ENCODE measurements around the gene PRRG3. TPM values are rescaled to one million over a fixed set of nuclear protein-coding genes. Genes with fewer than 3 reads are reported as not detected.
"Not testable (repeated sequence)": the region's sequence is repeated elsewhere in the genome, so short reads cannot be mapped to it uniquely, and the experiment has no call there.

PRRG3 gene
- total RNA-seq = not detected in 2 replicates

DNA sequence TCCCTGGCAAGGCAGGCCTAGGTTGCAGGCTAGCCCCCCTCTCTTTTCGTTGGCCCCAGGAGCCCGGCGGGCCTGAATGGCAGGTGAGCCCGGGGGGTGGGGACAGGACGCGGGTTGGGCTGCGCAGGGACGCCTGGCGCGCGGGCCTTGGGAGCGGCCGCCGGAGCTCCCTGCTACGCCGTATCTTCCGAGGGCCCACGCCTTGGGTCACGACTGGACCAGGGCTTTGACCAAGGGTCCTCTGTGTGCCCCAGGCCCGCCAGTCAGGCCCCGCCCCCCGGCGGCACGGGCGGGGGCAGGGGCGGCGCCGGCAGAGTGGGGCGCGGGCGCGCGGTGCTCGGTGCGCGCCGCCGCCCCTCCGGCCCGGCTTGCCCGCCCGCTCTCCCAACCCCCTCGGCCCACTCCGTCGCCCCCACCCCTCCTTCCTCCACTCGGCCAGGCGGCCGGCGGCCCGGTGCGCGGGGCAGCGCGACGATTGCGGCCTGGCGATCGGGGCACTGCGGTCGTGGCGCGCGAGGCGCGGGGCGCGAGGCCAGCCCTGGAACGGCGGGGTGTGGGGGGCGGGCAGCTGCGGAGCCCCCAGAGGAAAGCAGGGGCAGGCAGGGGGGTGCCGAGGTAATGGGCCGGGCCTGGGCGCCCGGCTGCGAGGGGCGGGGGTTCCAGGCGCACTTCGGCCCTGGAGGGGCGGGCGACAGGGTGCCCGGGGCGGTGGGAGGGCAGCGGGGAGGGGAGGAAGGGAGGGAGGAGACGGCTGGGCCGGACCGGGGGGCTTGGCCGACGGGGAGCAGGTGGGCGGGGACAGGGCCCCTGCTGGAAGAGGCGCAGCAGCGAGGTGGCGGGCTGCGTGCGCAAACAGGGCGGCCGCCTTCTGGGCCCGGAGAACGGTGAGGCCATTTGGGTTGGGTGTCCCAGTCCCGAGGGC is at the start of gene PRRG3:
PRRG3 (plus strand) TSS at position 798 of the 922 bp plus-strand sequence. CDS start 3,357 bp downstream, outside the sequence.
- DNase-seq (ENCODE audit: low read depth in 2 of 2) = no peak

GRCh38 chrX:151675121-151675746 is 20.0 kb upstream of the PRRG3 start:
- no peak for DNase-seq (ENCODE audit: low read depth in 2 of 2)

GRCh38 chrX:151676196-151676595 is 19.1 kb upstream of the PRRG3 start:
- no peak for DNase-seq (ENCODE audit: low read depth in 2 of 2)

DNA sequence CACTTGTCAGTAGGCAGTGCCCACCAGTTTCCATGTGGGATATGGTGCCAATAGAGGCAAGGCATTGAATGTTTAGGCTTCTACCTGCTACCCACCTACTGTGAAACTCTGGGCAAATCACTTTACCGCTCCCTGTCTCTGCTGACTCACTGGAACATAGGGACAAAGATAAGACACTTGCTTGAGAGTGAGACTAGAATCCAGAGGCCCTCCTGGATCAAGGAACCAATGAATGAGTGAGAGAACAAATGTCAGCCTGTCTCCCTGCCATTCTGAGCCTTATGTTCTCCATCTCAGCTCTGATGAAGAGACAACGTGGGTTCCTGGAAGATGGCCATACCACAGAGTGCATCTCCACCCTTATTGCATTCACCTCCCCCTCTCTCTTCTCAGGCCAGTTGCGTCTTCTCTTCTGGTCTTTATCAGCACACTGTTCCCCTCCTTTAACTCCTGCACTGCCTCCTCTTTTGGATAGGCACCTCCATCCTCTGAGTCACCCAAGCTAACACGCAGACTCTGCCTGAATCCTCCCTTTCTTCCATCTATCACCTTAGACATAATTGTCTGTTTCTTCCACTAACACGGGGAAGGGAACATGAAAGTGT is 15.4 kb upstream of the PRRG3 start:
- no peak for DNase-seq (ENCODE audit: low read depth in 2 of 2)

DNA sequence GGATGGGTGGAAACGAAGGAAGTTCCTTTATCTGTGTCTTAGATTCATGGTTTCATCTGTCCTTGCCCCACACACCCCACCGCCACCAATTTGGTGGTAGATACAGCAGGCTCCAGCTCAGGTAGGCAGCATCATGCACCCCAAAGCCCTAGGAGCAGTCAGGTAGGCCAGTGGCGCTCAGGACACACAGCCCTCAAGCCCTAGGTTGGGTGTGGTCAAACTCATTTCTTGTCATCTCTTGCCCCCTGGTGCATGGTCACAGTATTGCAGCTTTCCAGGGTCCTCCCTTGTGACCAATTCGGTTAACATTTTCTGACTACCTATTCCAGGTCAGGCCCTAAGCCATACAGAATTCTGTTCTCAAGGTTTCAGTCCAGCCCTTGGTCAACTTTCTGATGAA is 14.5 kb upstream of the PRRG3 start:
- peak; percentile 36 to 57 for DNase-seq (ENCODE audit: low read depth in 2 of 2)

DNA sequence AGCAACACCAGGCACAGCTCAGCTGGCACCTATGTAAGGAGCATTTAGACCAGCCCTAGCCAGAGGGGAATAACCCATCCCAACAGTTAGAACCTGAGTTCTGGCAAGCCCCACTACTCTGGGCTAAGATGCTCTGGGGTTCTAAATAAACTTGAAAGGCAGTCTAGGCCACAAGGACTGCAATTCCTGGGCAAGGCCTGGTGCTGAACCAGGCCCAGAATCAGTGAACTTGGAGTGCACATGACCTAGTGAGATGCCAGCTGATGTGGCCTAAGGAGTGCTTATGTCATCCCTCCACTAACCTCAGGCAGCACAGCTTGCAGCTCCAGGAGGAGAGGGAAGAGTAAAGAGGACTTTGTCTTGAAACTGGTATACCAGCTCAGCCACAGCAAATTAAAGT is 7.6 kb upstream of the PRRG3 start:
- no peak for DNase-seq (ENCODE audit: low read depth in 2 of 2)

DNA sequence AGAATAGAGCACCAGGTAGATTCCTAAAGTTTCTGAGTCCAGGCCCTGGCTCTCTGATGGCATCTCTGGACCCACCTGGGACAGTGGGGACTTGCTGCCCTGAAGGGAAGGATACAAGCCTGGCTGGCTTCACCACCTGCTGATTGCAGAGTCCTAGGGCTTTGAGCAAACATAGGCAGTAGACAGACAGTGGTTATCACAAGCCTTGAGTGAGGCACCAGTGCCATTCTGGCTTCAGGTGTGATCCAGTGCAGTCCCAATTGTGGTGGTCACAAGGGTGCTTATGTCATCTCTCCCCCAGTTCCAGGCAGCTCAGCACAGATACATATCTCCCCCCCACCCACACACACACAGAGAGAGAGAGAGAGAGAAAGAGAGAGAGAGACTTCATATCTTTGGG is 6.6 kb upstream of the PRRG3 start:
- no peak for DNase-seq (ENCODE audit: low read depth in 2 of 2)

DNA sequence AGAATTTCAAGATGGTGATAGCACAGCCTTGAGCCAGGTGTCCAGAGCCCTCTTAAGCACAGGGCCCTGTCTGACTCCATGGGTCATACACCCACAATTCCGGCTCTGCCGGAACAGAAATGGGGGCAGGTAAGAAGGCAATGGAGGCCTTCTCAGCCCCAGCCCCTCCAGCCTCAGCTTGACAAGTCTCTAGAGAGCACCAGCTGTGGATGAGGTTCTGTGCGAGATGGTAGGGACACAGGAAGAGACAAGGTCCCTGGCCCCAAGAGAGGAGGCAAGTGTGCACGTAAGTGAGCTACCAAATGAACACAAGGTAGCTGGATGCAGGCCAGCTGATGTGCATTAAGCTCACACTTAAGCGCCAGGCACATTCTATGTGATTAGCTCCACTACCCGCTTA is 2.4 kb upstream of the PRRG3 start:
- DNase-seq (ENCODE audit: low read depth in 2 of 2) = no peak

DNA sequence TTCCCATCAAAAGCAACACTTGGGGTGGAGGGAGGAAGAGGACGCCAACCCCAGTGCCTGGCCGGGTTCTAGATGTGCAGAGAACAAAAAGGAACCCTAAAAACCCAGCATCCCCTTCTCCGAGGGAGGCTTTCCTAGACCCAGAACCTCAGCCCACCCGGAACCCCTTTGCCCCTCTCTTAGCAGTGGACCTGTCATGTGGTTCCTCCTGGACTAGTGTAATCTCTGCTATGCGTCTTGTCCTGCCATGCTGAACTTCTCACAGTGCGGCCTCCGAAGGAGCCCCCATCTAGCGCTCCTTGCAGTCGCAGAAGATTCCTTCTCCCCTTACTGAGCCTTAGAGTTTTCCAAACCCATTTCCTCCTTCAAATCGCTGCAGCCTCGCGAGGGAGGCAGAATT is 1.1 kb upstream of the PRRG3 start:
- no peak for DNase-seq (ENCODE audit: low read depth in 2 of 2)

DNA sequence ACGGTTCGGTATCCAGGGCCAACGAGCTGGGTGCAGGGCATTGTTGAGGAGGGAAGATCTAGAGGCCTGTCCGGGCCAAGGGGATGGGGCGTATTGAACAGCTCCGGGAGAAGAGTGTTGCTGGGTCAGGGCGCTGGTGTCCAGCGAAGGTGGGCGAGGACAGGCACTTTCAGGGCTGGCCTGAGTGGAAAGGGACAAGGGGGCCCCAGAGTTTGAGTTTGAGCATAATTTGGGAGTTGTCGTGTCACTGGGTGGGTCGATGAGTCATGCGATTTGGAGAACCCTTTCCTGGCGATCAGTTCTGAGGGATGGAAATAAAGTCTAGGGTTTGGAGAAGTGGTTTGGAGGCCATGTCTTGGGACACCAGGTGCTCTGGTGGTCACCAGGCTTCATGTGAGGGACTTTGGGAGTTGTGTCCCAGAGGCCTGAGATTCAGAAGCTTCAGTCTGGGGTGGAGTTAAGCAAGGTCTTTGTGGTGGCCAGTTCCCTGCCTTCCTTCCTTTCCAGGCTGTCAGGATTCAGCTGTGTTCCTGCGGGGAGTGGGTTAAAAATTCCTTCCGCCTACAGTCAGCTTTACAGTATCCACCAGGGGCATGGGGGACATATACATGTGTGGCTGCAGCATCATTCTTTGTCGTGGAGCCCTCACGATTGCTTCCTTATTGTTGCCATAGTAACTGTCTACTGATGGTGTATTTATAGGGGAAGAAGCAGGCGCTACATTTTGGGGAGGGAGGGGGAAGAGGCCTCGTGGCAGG is 504 bp downstream of the PRRG3 start:
- DNase-seq (ENCODE audit: low read depth in 2 of 2) = no peak

DNA sequence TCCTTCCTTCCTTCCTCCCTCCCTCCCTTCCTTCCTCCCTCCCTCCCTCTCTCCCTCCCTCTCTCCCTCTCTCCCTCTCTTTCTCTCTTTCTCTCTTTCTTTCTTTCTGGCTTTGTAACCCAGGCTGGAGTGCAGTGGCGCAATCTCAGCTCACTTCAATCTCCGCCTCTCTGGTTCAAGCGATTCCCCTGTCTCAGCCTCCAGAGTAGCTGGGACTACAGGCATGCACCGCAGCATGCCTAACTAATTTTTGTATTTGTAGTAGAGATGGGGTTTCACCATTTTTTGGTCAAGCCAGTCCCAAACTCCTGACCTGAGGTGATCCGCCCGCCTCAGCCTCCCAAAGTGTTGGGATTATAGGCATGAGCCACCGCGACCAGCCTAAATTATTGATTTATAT is 1.8 kb downstream of the PRRG3 start:
- not testable (repeated sequence) for DNase-seq (ENCODE audit: low read depth in 2 of 2)

DNA sequence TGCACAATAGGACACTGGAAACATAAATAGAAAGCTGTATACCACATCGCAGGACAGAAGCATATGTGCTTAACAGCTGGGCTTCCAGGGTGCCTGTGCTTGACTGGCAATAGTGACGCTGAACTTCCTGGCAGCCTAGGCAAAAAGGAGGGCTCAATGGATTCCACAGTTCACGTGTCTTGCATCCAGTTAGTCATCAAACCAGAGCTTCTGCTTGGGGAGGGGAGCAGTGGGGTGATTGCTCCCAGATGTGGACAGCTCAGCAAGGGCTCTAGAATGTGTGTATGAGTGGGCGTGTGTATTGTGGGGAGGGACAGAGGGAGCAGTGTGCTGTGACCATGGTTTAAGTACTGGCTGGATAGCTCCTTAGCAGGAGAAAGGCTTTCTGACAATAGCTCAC is 2.3 kb downstream of the PRRG3 start:
- no peak for DNase-seq (ENCODE audit: low read depth in 2 of 2)

- no peak for DNase-seq (ENCODE audit: low read depth in 2 of 2)
These were observed 3.2 kb downstream of the PRRG3 start for GRCh38 chrX:151698485-151698884.

GRCh38 chrX:151699746-151700145 is 4.5 kb downstream of the PRRG3 start:
- no peak for DNase-seq (ENCODE audit: low read depth in 2 of 2)

DNA sequence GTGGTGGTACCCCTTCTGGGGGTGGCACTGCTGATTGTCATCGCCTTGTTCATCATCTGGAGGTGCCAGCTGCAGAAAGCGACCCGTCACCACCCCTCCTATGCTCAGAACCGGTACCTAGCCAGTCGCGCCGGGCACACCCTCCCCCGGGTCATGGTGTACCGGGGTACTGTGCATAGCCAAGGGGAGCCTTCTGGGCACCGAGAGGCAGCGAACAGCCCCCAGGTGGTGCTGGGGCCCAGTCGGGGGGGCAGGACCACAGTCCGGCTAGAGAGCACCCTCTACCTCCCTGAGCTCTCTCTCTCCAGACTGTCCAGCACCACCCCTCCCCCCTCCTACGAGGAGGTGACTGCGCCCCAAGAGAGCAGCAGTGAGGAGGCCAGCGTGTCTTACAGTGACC is 5.3 kb downstream of the PRRG3 start:
- no peak for DNase-seq (ENCODE audit: low read depth in 2 of 2)

DNA sequence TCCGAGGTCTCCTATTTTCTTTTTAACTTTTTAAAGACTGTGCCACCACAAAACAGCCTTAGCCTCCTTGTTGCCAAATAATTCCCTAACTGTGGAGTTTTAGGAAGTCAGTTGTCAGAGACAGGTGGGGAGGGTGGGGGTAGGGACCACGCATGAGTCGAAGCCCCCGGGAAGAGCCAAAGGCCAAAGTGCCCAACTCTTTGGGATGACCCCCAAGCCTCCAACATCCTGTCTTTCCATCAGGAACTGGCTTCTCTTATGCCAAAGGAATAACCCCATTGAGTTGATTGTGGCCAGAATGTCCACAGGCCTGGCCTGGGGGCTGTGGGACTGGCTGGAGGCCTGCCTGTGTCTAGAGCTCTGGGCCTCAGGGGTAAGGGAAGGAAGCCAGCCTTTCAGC is 5.8 kb downstream of the PRRG3 start:
- DNase-seq (ENCODE audit: low read depth in 2 of 2) = no peak

- no peak for DNase-seq (ENCODE audit: low read depth in 2 of 2)
These were observed 6.3 kb downstream of the PRRG3 start for GRCh38 chrX:151701531-151701930.

GRCh38 chrX:151702026-151702714 is 6.9 kb downstream of the PRRG3 start:
- DNase-seq (ENCODE audit: low read depth in 2 of 2) = no peak

DNA sequence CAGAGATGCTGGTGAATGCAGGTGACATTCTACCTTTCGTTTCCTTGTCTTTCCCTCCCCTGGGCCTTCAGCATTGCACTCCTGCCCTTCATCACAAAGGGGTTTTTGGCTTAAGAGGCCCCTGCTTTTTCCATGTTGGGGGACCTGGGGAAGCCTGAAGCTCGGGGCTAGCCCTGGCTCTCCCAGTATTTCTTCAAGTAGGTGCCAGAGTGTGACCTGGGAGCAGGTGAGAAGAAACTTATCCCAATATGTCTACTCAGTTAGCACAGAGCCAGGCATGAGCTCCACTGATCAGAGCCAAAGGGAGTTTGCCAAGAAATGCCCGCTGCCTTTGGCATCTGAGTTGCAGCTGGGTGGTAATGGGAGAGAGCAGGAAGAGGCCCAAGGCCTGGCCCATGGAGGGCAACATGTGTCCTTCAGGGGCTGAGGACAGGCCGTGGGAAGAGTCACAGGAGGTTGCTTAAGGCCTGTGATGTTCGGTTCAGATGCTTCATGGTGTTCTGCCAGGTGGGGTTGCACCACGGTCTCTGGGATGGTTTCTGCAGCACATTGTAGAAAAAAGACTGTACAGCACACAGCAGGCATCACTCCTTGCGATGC is 7.6 kb downstream of the PRRG3 start:
- DNase-seq (ENCODE audit: low read depth in 2 of 2) = no peak

GRCh38 chrX:151703487-151703886 is 8.2 kb downstream of the PRRG3 start:
- peak in 1 of 2 donors; percentile 30 for DNase-seq (ENCODE audit: low read depth in 2 of 2)
